K562 (cell line): ENCODE measurements around the gene MED15. TPM values are rescaled to one million over a fixed set of nuclear protein-coding genes. Genes with fewer than 3 reads are reported as not detected.
A peak's percentile ranks its signal among the peaks of the same experiment; 100 is the strongest.

Experiments
- ATAC-seq: fragments of 200-7000 bp; cut with Tn5 transposase; 3 replicates; pipeline ENCODE4 v1.9.1; 2020; ENCODE audit warnings: moderate library complexity
- BruUV-seq: library from RNA; stranded (reverse); fragments of 400-500 nt; replicated peaks from 2 replicates; lab custom pipeline; 2021; lab: Mats Ljungman, UMichigan
- CTCF ChIA-PET: fragments of 300-600 bp; formaldehyde crosslinking; extraction: SDS; loops from one replicate; lab custom pipeline; 2021; ENCODE audit warnings: low intra/inter-chr PET ratio; lab: Yijun Ruan, JAX
- POLR2A ChIA-PET: fragments of 300-600, 350-650 bp; sonication (Branson Sonifier 250); formaldehyde crosslinking; extraction: SDS; loops from one replicate; lab custom pipeline; 2021; ENCODE audit warnings: antibody characterized with exemption, inconsistent platforms; lab: Yijun Ruan, JAX
- DNase-seq, 4 experiments: peaks; one replicate each; pipeline versions ENCODE4 v3.0.0 to v3.0.0-alpha.2; 2011 to 2018; ENCODE audit warnings: low spot score in 3 of 4, mixed read lengths in 3 of 4; ENCODE audit errors: extremely low read depth in 1 of 4
- FAIRE-seq: peaks from 2 replicates; lab custom pipeline; 2011; peaks lifted over from hg19 to GRCh38; lab: Jason Lieb, UNC
- H2AFZ ChIP-seq: 2 replicates; pipeline ENCODE4 v1.6.0; 2011; ENCODE audit warnings: low read depth, low read length, control low read depth, inconsistent platforms
- H3K27ac ChIP-seq: fragments of 200-600 bp; 3 replicates; pipeline ENCODE4 v1.8.0; 2011; ENCODE audit warnings: low read depth, mild to moderate bottlenecking, control low read depth, inconsistent platforms, low read length, moderate library complexity, mixed read lengths; ENCODE audit errors: extremely low read depth
- H3K27me3 ChIP-seq, 2 experiments: fragments of 300-600 bp in 1 of 2; 2 replicates in 1 of 2; 3 replicates in 1 of 2; pipeline versions ENCODE4 v1.6.0 to v1.8.0; 2011; ENCODE audit warnings: inconsistent platforms in 2 of 2, low read length in 2 of 2, mild to moderate bottlenecking in 1 of 2, mixed read lengths in 1 of 2, moderate library complexity in 1 of 2; ENCODE audit not compliant: control insufficient read depth in 2 of 2, insufficient read depth in 2 of 2
- H3K36me3 ChIP-seq: fragments of 300-600 bp; 3 replicates; pipeline ENCODE4 v1.8.0; 2011; ENCODE audit warnings: mild to moderate bottlenecking, low read length, inconsistent platforms; ENCODE audit not compliant: control insufficient read depth, insufficient read depth
- H3K4me1 ChIP-seq, 2 experiments: fragments of 200-600 bp in 1 of 2; replicated peaks in 1 of 2; 2 replicates in 1 of 2; 3 replicates in 1 of 2; pipeline versions ENCODE4 v1.5.1 to v1.8.0; 2011; ENCODE audit warnings: inconsistent platforms in 2 of 2, low read length in 2 of 2, mild to moderate bottlenecking in 1 of 2, mixed read lengths in 1 of 2, moderate library complexity in 1 of 2; ENCODE audit not compliant: control insufficient read depth in 2 of 2, insufficient read depth in 2 of 2
- H3K4me2 ChIP-seq: 2 replicates; pipeline ENCODE4 v1.6.1; 2011; ENCODE audit warnings: low read length, control low read depth, inconsistent platforms, mixed read lengths; ENCODE audit not compliant: insufficient read depth
- H3K4me3 ChIP-seq: fragments of 200-600 bp; sonication (generic), shearing (Covaris generic); 2 replicates; pipeline ENCODE4 v1.5.1; 2016; ENCODE audit warnings: control low read depth, inconsistent platforms
- H3K79me2 ChIP-seq: fragments of 200-600 bp; 3 replicates; pipeline ENCODE4 v1.8.0; 2011; ENCODE audit warnings: low read length, inconsistent platforms; ENCODE audit not compliant: control insufficient read depth, insufficient read depth
- H3K9ac ChIP-seq, 2 experiments: 2 replicates each; pipeline versions ENCODE4 v1.6.0 to v1.6.1; 2011; ENCODE audit warnings: low read depth in 2 of 2, low read length in 2 of 2, control low read depth in 1 of 2, inconsistent platforms in 1 of 2, mild to moderate bottlenecking in 1 of 2, mixed read lengths in 1 of 2; ENCODE audit not compliant: insufficient read depth in 1 of 2
- H3K9me1 ChIP-seq: one replicate; pipeline ENCODE4 v1.6.0; 2011; ENCODE audit warnings: inconsistent platforms, mild to moderate bottlenecking, low read length, moderate library complexity; ENCODE audit not compliant: control insufficient read depth, insufficient read depth
- H3K9me3 ChIP-seq: replicated peaks from 2 replicates; pipeline ENCODE4 v1.5.1; 2011; ENCODE audit warnings: low read depth, low read length, inconsistent platforms; ENCODE audit not compliant: control insufficient read depth, insufficient read depth
- H4K20me1 ChIP-seq: replicated peaks from 2 replicates; pipeline ENCODE4 v1.6.1; 2011; ENCODE audit warnings: low read length, inconsistent platforms, mixed read lengths; ENCODE audit not compliant: control insufficient read depth, insufficient read depth
- BDP1 ChIP-seq: IDR thresholded peaks from 3 replicates; pipeline ENCODE4 v1.6.1; 2011; ENCODE audit not compliant: insufficient read length, insufficient read depth
- CBFB ChIP-seq: sonication (generic); formaldehyde crosslinking; IDR thresholded peaks from 2 replicates; pipeline ENCODE4 v1.4.0; 2020; ENCODE audit warnings: mild to moderate bottlenecking, missing genetic modification reagents
- ELF1 ChIP-seq: fragments of 200-800 bp; sonication (Bioruptor generic); IDR thresholded peaks from 2 replicates; pipeline ENCODE4 v1.6.1; 2016; ENCODE audit warnings: missing genetic modification characterization, missing compliant biosample characterization
- EWSR1 ChIP-seq: fragments of 450-650 bp; IDR thresholded peaks from 2 replicates; pipeline ENCODE4 v1.6.1; 2018; ENCODE audit warnings: borderline replicate concordance, mild to moderate bottlenecking, low read depth, moderate library complexity; ENCODE audit not compliant: partially characterized antibody
- GABPB1 ChIP-seq: sonication (generic); formaldehyde crosslinking; IDR thresholded peaks from 2 replicates; pipeline ENCODE4 v1.8.0; 2022; ENCODE audit warnings: mild to moderate bottlenecking, missing genetic modification reagents
- HOMEZ ChIP-seq: fragments of 250-450 bp; sonication (Bioruptor Pico); IDR thresholded peaks from 2 replicates; pipeline ENCODE4 v1.4.0; 2020; ENCODE audit warnings: mild to moderate bottlenecking, moderate library complexity
- KDM4B ChIP-seq, 2 experiments: fragments of 450-650 bp in 1 of 2; sonication (generic) in 1 of 2; IDR thresholded peaks; 2 replicates each; pipeline ENCODE4 v1.6.1; 2016 to 2017; ENCODE audit warnings: borderline replicate concordance in 2 of 2, antibody characterized with exemption in 1 of 2, low read depth in 1 of 2, mild to moderate bottlenecking in 1 of 2
- NR2C2 ChIP-seq, 2 experiments: fragments of 200-800 bp in 1 of 2; sonication (Bioruptor generic) in 1 of 2; sonication (generic) in 1 of 2; formaldehyde crosslinking in 1 of 2; IDR thresholded peaks; 2 replicates each; pipeline versions ENCODE4 v1.6.1 to v1.8.0; 2016 to 2022; ENCODE audit warnings: mild to moderate bottlenecking in 1 of 2, missing compliant biosample characterization in 1 of 2, missing genetic modification characterization in 1 of 2, missing genetic modification reagents in 1 of 2
- POLR2G ChIP-seq: fragments of 200-400 bp; formaldehyde crosslinking; IDR thresholded peaks from 2 replicates; pipeline ENCODE4 v1.6.1; 2017; ENCODE audit warnings: low read depth, mild to moderate bottlenecking, antibody characterized with exemption, low read length, moderate library complexity
- RBM22 ChIP-seq: fragments of 200-400 bp; formaldehyde crosslinking; IDR thresholded peaks from 2 replicates; pipeline ENCODE4 v1.6.1; 2018; ENCODE audit warnings: low read length, low read depth; ENCODE audit not compliant: poor library complexity, severe bottlenecking
- TEAD2 ChIP-seq: fragments of 450-650 bp; IDR thresholded peaks from 2 replicates; pipeline ENCODE4 v1.6.1; 2016; ENCODE audit warnings: missing genetic modification characterization, control low read depth, missing compliant biosample characterization
- TGIF2 ChIP-seq: sonication (generic); formaldehyde crosslinking; IDR thresholded peaks from 2 replicates; pipeline ENCODE4 v1.8.1; 2022; ENCODE audit warnings: mild to moderate bottlenecking, missing genetic modification reagents, moderate library complexity
- WHSC1 ChIP-seq: IDR thresholded peaks from one replicate; pipeline ENCODE4 v1.6.1; 2012; ENCODE audit warnings: low read length, control low read depth, inconsistent platforms
- ZFP1 ChIP-seq: fragments of 450-650 bp; formaldehyde crosslinking; IDR thresholded peaks from 2 replicates; pipeline ENCODE4 v1.4.0; 2020; ENCODE audit warnings: mild to moderate bottlenecking, mixed read lengths
- ZNF134 ChIP-seq: fragments of 250-450 bp; sonication (Bioruptor Pico); conservative IDR thresholded peaks from 2 replicates; pipeline ENCODE4 v1.4.0; 2020
- ZNF263 ChIP-seq: sonication (generic); formaldehyde crosslinking; IDR thresholded peaks from 2 replicates; pipeline ENCODE4 v1.8.0; 2022; ENCODE audit warnings: mild to moderate bottlenecking, missing genetic modification reagents, borderline replicate concordance
- ZNF277 ChIP-seq: fragments of 250-450 bp; sonication (Bioruptor Pico); IDR thresholded peaks from 2 replicates; pipeline ENCODE4 v1.8.0; 2022; ENCODE audit warnings: inconsistent platforms, mild to moderate bottlenecking, moderate library complexity, borderline replicate concordance
- WGBS: fragments of 100-300 bp; shearing (Covaris generic); methylation state at CpG from one replicate; pipeline ENCODE4 v1.1.6; 2016; ENCODE audit warnings: low coverage, mixed read lengths; ENCODE audit not compliant: insufficient coverage; ENCODE audit errors: missing lambda C conversion rate; 5-methylcytosine and 5-hydroxymethylcytosine counted together
- in situ Hi-C: fragments of 300-500 bp; cut with MboI; formaldehyde crosslinking; loops from 4 replicates; pipeline ENCODE4 v1.15.0; 2018; ENCODE audit warnings: inconsistent platforms, mixed read lengths
- intact Hi-C: fragments of 100-400 bp; cut with micrococcal nuclease; formaldehyde crosslinking; loops from 2 replicates; pipeline ENCODE4 v1.14.2; 2022
- polyA plus RNA-seq, 8 experiments: library from polyadenylated mRNA; depleted of rRNA in 4 of 8; stranded (reverse) in 5 of 8; unstranded in 3 of 8; fragments of >200 nt; fragmentation: Nextera tagmentation in 2 of 8; fragmentation: Illumina TruSeq in 1 of 8; extraction: Ambion mirVana in 2 of 8; extraction: Trizol in 1 of 8; gene quantifications; 2 replicates each; pipeline versions ENCODE4 v1.2.1 to v1.2.3, GENCODE V29; 2011 to 2014; ENCODE audit warnings: inconsistent platforms in 1 of 8, missing spikeins in 1 of 8
- total RNA-seq, 7 experiments: library from RNA; depleted of rRNA in 6 of 7; stranded (reverse); fragments of >200 nt in 6 of 7; fragmentation: Illumina TruSeq in 2 of 7; extraction: Trizol in 2 of 7; gene quantifications; 2 replicates each; pipeline versions ENCODE4 v1.2.1 to v1.2.3, GENCODE V29; 2011 to 2021; ENCODE audit warnings: low replicate concordance in 1 of 7

The MED15 gene
- total and polyA plus RNA-seq, 9 of the 15 experiments (the other 6 are each of a cell fraction or from before 2014, with no cell fraction given): 4.0 to 271 (median 60.1) TPM

GRCh38 chr22:20566420-20567260, 59.2 kb downstream of the MED15 start:
- POLR2A ChIA-PET: interaction anchor here (0.6 to 68.9 kb wide), 8 partner anchors 9 to 356 kb away, joined by 3 to 1693 read pairs (median 3); partner anchors contain the start of gene MED15
- WGBS: 86% methylated on average over 14 of the region's 14 CpGs
- BruUV-seq: no TSS peak
- H3K79me2 ChIP-seq: no peaks in the 10 kb centered on the region
- no peaks in the 10 kb centered on the region for H3K27me3 ChIP-seq
- no peak overlapping the region for H2AFZ ChIP-seq
- CTCF ChIA-PET: interaction anchor here (0.6 to 2.3 kb wide), 7 partner anchors 11 to 935 kb away, joined by 3 to 15 read pairs (median 3); no protein-coding TSS in a partner anchor
- no peak overlapping the region for H3K4me2 ChIP-seq
- no peak for ATAC-seq
- no peak for DNase-seq
- H3K4me1 ChIP-seq: peaks cover 2 to 11% of the 10 kb centered on the region in 2 experiments; a peak in 3 of 5 replicates
- peaks cover 16% of the 10 kb centered on the region for H3K9me1 ChIP-seq
- peaks cover 31% of the 10 kb centered on the region for H4K20me1 ChIP-seq
- peaks cover 91% of the 10 kb centered on the region for H3K36me3 ChIP-seq
- no peak overlapping the region for H3K27ac ChIP-seq
- no peaks in the 10 kb centered on the region for H3K9me3 ChIP-seq
- in situ Hi-C loops (no loop called here), intact Hi-C loops (no loop called here)
- H3K4me3 ChIP-seq: no peak overlapping the region
- FAIRE-seq: no peak
- peak overlapping the region in 1 of 2 experiments; percentile 12; a peak in 1 of 4 replicates for H3K9ac ChIP-seq
- TF ChIP-seq ZNF277: 0 out of 2 replicates have a peak, but pooled peaks have one; percentile 55
- peak; percentile 87 for TF ChIP-seq RBM22
- TF ChIP-seq ZNF263 (CRISPR knock-in tag): peak; percentile 29; the same call in 1 of the 2 replicates
- TF ChIP-seq BDP1: no peak
- TF ChIP-seq ELF1 (tag): no peak
- no peak for TF ChIP-seq TEAD2 (tag)
- TF ChIP-seq GABPB1 (CRISPR knock-in tag): peak; percentile 56; the same call in 1 of the 2 replicates
- no peak for TF ChIP-seq TGIF2 (CRISPR knock-in tag)
- TF ChIP-seq WHSC1: peak; percentile 82
- 0 out of 2 replicates have a peak, but pooled peaks have one; percentile 31 for TF ChIP-seq HOMEZ (CRISPR knock-in tag)
- no peak for TF ChIP-seq ZFP1 (CRISPR knock-in tag)
- peak; percentile 56; the same call in 1 of the 2 replicates for TF ChIP-seq CBFB (CRISPR knock-in tag)
- 0 out of 2 replicates have a peak, but pooled peaks have one; percentile 53 for TF ChIP-seq NR2C2 (CRISPR knock-in tag; IDR thresholded peaks at IDR 0.05)
- TF ChIP-seq NR2C2 (tag; IDR thresholded peaks at IDR 0.05): no peak
- TF ChIP-seq KDM4B (IDR thresholded peaks at IDR 0.05; ENCODE audit: borderline replicate concordance in 2 of 2, low read depth in 1 of 2): 0 out of 4 replicates have a peak, but pooled peaks of 1 of the 2 experiments have one; percentile 43
- peak; percentile 68 for TF ChIP-seq POLR2G
- TF ChIP-seq EWSR1: no peak
- 0 out of 2 replicates have a peak, but pooled peaks have one; percentile 16 for TF ChIP-seq ZNF134 (CRISPR knock-in tag)
